Gastrocnemius medialis (tissue), 4 donors: ENCODE data around the gene ARHGAP22.

ENCODE experiments used
- CTCF ChIP-seq, 5 experiments: fragments of 450-650 bp in 3 of 5; fragments of 200-600 bp in 2 of 5; sonication (generic) in 2 of 5; IDR thresholded peaks in 4 of 5; conservative IDR thresholded peaks in 1 of 5; 1 replicate in 4 of 5; 2 replicates in 1 of 5; pipeline ENCODE4 v1.5.1; 2016 to 2019; ENCODE audit warnings: antibody characterized with exemption in 5 of 5, mild to moderate bottlenecking in 3 of 5, moderate library complexity in 3 of 5
- POLR2A ChIP-seq, 2 donors: fragments of 450-650 bp; IDR thresholded peaks; one replicate each; pipeline ENCODE4 v1.6.1; 2017; ENCODE audit warnings: antibody characterized with exemption in 2 of 2, mild to moderate bottlenecking in 2 of 2, moderate library complexity in 2 of 2

GRCh38 chr10:48442809-48443177, 162.1 kb downstream of the ARHGAP22 start:
- TF ChIP-seq CTCF (IDR thresholded peaks at IDR 0.05 in 4 of 5, conservative IDR thresholded peaks at IDR 0.05 in 1 of 5) (no peak), POLR2A (IDR thresholded peaks at IDR 0.05) (no peak)
